ENCODE data around the gene HSPB9.

HSPB9 gene

DNA sequence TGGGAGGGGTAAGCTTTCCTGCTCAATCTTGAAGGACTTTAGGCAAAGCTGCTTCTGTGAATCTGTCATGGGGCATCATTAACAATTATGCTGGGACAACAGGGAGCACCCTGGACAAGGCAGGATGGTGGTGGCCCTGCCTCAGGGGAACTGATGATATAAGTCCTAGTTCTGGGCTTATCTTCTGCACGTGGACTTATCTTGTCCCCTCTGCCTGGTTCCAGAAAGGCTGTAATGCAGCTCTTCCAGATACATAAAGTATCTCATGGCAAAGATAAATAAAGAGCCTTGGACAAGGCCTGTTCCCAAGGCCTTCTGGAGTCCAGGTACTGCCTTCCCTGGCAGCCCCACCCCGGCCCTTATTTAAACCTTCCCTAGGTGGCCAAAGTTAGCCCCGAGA, 18.3 kb upstream of the HSPB9 start:
- DNase-seq (ENCODE audit: low spot score) = no peak
- TF ChIP-seq, protein P1, sequence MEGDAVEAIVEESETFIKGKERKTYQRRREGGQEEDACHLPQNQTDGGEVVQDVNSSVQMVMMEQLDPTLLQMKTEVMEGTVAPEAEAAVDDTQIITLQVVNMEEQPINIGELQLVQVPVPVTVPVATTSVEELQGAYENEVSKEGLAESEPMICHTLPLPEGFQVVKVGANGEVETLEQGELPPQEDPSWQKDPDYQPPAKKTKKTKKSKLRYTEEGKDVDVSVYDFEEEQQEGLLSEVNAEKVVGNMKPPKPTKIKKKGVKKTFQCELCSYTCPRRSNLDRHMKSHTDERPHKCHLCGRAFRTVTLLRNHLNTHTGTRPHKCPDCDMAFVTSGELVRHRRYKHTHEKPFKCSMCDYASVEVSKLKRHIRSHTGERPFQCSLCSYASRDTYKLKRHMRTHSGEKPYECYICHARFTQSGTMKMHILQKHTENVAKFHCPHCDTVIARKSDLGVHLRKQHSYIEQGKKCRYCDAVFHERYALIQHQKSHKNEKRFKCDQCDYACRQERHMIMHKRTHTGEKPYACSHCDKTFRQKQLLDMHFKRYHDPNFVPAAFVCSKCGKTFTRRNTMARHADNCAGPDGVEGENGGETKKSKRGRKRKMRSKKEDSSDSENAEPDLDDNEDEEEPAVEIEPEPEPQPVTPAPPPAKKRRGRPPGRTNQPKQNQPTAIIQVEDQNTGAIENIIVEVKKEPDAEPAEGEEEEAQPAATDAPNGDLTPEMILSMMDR (IDR thresholded peaks at IDR 0.05; ENCODE audit: extremely low read depth, missing control alignments) = no peak

DNA sequence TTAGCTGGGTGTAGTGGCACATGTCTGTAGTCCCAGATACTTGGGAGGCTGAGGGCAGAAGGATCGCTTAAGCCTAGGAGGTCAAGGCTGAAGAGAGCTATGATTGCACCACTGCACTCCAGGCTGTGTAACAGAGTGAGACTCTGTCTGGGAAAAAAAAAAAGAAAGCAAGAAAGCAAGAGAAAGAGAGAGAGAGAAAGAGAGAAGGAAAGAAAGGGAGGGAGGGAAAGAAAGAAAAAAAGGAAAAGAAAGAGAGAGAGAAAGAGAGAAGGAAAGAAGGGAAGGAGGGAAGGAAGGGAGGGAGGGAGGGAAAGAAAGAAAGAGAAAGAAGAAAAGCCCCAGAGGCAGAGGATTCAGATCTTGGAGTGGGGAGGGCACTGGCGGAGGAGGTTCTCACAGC, 16.6 kb upstream of the HSPB9 start:
- DNase-seq (ENCODE audit: low spot score) = no peak
- TF ChIP-seq, protein P1 (IDR thresholded peaks at IDR 0.05; ENCODE audit: extremely low read depth, missing control alignments) = no peak

DNA sequence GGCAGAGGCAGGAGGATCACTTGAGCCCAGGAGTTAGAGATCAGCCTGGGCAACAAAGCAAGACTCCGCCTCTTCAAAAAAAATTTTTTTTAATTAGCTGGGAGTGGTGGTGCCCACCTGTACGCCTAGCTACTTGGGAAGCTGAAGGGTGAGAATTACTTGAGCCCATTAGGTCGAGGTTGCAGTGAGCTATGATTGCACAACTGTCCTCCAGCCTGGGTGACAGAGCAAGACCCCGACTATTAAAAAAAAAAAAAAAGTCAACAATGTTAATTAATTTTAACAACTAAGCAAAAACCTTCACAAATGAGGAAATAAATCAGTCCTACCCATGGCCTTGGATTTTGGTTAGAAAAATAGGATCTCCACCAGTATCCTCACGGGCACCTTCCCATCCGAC, 15.5 kb upstream of the HSPB9 start:
- DNase-seq (ENCODE audit: low spot score) = no peak
- TF ChIP-seq, protein P1 (IDR thresholded peaks at IDR 0.05; ENCODE audit: extremely low read depth, missing control alignments) = no peak

DNA sequence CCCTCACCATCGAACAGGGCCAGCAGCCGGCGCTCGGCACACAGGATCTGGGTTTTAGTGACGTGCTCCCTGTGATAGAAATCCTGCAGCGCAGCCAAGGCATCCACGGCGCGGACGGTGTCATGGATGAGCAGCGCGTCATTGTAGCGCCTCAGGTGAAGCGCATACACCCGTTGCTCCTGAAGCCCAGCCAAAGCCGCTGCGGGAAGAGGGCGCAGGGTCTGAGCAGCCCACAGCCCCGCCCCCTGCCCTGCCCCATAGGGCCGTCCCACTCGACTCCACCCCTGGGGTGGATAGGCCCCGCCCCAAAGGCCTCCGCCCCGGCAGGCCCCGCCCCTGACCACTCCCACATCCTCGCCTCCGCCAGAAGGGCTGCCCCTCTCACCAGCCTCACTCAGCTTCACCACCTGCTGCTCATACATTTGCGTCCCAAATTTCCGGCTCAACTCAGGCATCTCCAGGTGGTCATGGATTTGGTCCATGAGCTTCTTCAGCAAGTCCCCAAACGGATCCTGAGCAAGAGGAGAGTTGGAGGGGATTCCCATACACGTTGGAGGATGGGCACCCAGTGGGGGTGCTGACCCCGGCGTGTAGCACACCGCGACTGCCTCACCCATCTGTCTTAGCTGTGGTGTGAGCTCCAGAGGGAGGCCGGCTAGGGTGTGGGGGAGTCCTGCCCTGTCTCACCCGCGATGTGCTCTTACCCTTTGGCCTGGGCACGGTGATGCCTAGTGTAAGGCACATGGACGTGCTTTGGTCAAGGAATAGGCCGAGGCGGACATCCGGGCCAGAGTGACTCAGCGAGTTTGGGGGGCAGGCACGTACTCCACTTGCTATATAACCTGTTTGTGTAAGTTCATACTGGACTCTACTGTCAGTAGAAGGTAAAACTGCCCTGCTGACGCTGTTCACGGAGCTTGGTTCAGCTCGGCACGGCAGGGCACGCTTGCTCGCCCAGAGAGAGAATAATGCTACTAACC, 14.7 kb upstream of the HSPB9 start:
- TF ChIP-seq, protein P1 (IDR thresholded peaks at IDR 0.05; ENCODE audit: extremely low read depth, missing control alignments) = no peak
- peak; percentile 97 for DNase-seq (ENCODE audit: low spot score)

DNA sequence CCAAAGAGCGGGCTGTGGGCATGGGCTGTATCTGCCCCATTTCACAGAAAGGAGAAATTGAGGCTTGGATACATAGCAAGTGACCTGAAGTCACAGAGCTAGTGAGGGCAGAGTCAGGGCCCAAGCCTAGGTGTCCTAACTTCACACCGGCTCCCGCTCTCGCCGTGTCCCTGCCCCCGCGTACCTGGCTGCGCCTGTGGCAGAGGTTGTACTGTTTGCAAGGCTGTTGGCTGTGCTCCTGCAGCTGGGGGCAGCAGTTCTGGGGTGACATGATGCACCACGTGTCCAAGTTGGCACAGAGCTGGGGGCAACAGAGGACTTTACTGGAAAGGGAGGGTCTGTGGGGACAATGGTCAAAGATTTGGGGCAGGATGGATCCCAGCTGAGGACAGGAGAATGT, 13.5 kb upstream of the HSPB9 start:
- TF ChIP-seq, protein P1 (IDR thresholded peaks at IDR 0.05; ENCODE audit: extremely low read depth, missing control alignments) = no peak
- no peak for DNase-seq (ENCODE audit: low spot score)

DNA sequence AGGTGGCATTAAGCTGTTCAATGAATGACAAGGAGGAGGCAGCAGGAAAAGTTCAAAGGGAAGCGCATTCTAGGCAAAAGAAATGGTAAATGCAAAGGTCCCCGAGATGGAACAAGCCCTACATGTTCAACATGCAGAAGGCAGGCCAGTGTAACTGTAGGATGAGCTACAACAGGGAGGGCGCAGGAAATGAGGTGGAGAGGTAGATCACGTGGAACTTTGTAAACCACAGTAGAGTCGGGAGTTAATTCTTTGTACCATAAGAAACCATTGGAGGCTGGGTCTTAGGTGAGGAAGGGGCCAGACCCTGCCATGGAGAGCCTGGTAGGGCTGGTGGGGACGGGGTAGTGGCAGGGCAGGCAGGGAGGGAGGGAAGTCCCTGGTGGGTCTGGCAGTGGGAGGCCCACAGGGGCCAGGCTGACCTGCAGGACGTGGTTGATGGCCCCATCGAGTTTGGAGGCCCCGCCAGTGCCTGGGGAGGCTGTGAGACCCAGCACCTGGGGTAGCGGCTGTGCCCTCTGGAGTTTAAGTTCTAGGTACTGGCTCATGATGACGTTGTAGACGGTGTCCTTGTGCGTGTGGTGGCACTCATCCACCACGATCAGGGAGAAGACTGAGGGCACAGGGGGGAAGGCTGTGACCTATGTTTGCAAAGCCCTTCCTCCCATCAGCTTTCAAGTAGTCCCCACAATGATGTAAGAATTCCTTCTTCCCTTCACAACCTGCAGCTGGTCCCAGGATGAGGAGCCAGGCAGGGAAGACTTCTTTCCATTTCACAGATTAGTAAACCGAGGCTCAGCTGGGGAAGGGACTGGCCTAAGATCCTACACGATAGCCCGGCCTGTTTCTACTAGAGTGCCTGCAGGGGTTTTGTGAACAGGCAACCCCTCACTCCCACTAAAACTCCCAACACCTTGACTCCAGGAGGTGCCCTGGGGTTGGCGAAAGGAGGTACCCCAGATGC, 12.0 kb upstream of the HSPB9 start:
- TF ChIP-seq, protein P1 (IDR thresholded peaks at IDR 0.05; ENCODE audit: extremely low read depth, missing control alignments) = no peak

More for the DNA sequence above, 12.0 kb upstream of the HSPB9 start:
- no peak for DNase-seq (ENCODE audit: low spot score)

All from GM20000 (cell line).